Mucosa of descending colon (tissue), 3 donors: ENCODE results near the gene PURA. TPM values are rescaled to one million over a fixed set of nuclear protein-coding genes. Genes with fewer than 3 reads are reported as not detected.

Experiments
- ATAC-seq: fragments of 200-7000 bp; cut with Tn5 transposase; one replicate; pipeline ENCODE4 v1.9.1; 2020; ENCODE audit warnings: mild to moderate bottlenecking, moderate library complexity
- DNase-seq, 3 donors: peaks; one replicate each; pipeline ENCODE4 v3.0.0-alpha.2; 2020
- H3K36me3 ChIP-seq: fragments of 200-600 bp; one replicate; pipeline ENCODE4 v1.8.0; 2021; ENCODE audit warnings: low read depth, mild to moderate bottlenecking
- H3K4me1 ChIP-seq: fragments of 200-600 bp; one replicate; pipeline ENCODE4 v1.8.0; 2021; ENCODE audit warnings: low read depth, mild to moderate bottlenecking
- H3K4me3 ChIP-seq: fragments of 200-600 bp; one replicate; pipeline ENCODE4 v1.8.0; 2021; ENCODE audit warnings: mild to moderate bottlenecking
- H3K9me3 ChIP-seq: fragments of 200-600 bp; one replicate; pipeline ENCODE4 v1.8.0; 2021; ENCODE audit warnings: mild to moderate bottlenecking
- CTCF ChIP-seq: fragments of 200-600 bp; IDR thresholded peaks from one replicate; pipeline ENCODE4 v1.8.0; 2022; ENCODE audit warnings: antibody characterized with exemption, mild to moderate bottlenecking
- intact Hi-C, 2 donors: fragments of 100-400 bp; cut with DNase I in 1 of 2; cut with micrococcal nuclease in 1 of 2; formaldehyde crosslinking; loops; one replicate each; pipeline versions ENCODE4 v1.11.0 to v1.11.1; 2022; cut with DNase I, micrococcal nuclease
- total RNA-seq, 3 donors: library from RNA; stranded (reverse); fragmentation: NEBNext Ultra II Directional in 2 of 3; extraction: Animal tissue kit (Norgen Biotek cat#: 25700) in 2 of 3; gene quantifications; one replicate each; pipeline versions ENCODE4 v1.2.1 to v1.2.4, GENCODE V29; 2021 to 2023
- donor health status: DM: no; HTN: no; CAD: no; lungs with moderate emphysema.
- donor health status: DM: no; HTN: no; CAD: no.
- donor health status: DM: no; HTN: yes; CAD: no.

PURA gene
- total RNA-seq, 3 donors from 2014 or later, result 17.3 to 49.4 (median 18.4) TPM

GRCh38 chr5:140131967-140132409, 18.1 kb downstream of the PURA start:
- H3K4me3 ChIP-seq, result no peak overlapping the region
- no peak for TF ChIP-seq CTCF
- intact Hi-C loops, result no loop called here
- DNase-seq (no peak), ATAC-seq (peak; percentile 57)
- H3K4me1 ChIP-seq, result no peaks in the 10 kb centered on the region
- H3K36me3 ChIP-seq, result no peaks in the 10 kb centered on the region
- H3K9me3 ChIP-seq, result no peaks in the 10 kb centered on the region

- no peak for ATAC-seq
These were observed 19.7 kb downstream of the PURA start for GRCh38 chr5:140133514-140134167.

GRCh38 chr5:140134277-140134935, 20.5 kb downstream of the PURA start:
- intact Hi-C loops, result no loop called here
- Histone ChIP-seq H3K36me3 (no peaks in the 10 kb centered on the region), H3K4me1 (no peaks in the 10 kb centered on the region), H3K9me3 (no peaks in the 10 kb centered on the region), H3K4me3 (no peak overlapping the region)
- no peak for DNase-seq
- ATAC-seq, result no peak
- no peak for TF ChIP-seq CTCF

More at GRCh38 chr5:140133514-140134167, 19.7 kb downstream of the PURA start:
- Histone ChIP-seq H3K36me3 (no peaks in the 10 kb centered on the region), H3K9me3 (no peaks in the 10 kb centered on the region), H3K4me3 (no peak overlapping the region), H3K4me1 (no peaks in the 10 kb centered on the region)
- intact Hi-C loops, result no loop called here
- DNase-seq, result no peak
- no peak for TF ChIP-seq CTCF

GRCh38 chr5:140135127-140135526, 21.2 kb downstream of the PURA start:
- no peaks in the 10 kb centered on the region for H3K4me1 ChIP-seq
- ATAC-seq, result no peak
- H3K36me3 ChIP-seq, result no peaks in the 10 kb centered on the region
- H3K9me3 ChIP-seq, result no peaks in the 10 kb centered on the region
- TF ChIP-seq CTCF, result no peak
- intact Hi-C loops, result no loop called here
- DNase-seq, result no peak
- no peak overlapping the region for H3K4me3 ChIP-seq

GRCh38 chr5:140136624-140137023, 22.7 kb downstream of the PURA start:
- Histone ChIP-seq H3K36me3 (no peaks in the 10 kb centered on the region), H3K9me3 (no peaks in the 10 kb centered on the region), H3K4me3 (no peak overlapping the region), H3K4me1 (no peaks in the 10 kb centered on the region)
- ATAC-seq (no peak), DNase-seq (no peak)
- TF ChIP-seq CTCF, result no peak
- intact Hi-C loops, result no loop called here
